HepG2 (cell line): ENCODE data around the gene PRSS36. TPM values are rescaled to one million over a fixed set of nuclear protein-coding genes. Genes with fewer than 3 reads are reported as not detected.

Source experiments
- ATAC-seq: fragments of 200-7000 bp; cut with Tn5 transposase; 3 replicates; pipeline ENCODE4 v1.9.1; 2020; ENCODE audit warnings: mild to moderate bottlenecking, moderate library complexity
- BruUV-seq: library from RNA; stranded (reverse); fragments of 400-500 nt; replicated peaks from 2 replicates; lab custom pipeline; 2021; lab: Mats Ljungman, UMichigan
- CTCF ChIA-PET: fragments of 300-600 bp; formaldehyde crosslinking; extraction: SDS; loops from one replicate; lab custom pipeline; 2021; ENCODE audit warnings: low total read pairs, inconsistent platforms, low intra/inter-chr PET ratio; lab: Yijun Ruan, JAX
- POLR2A ChIA-PET: fragments of 350-600 bp; sonication (Branson Sonifier 250); formaldehyde crosslinking; loops from one replicate; lab custom pipeline; 2020; ENCODE audit warnings: antibody characterized with exemption, inconsistent platforms; lab: Yijun Ruan, JAX
- DNase-seq: peaks from one replicate; pipeline ENCODE4 v3.0.0-alpha.2; 2015; ENCODE audit warnings: low spot score
- FAIRE-seq: peaks from 3 replicates; lab custom pipeline; 2011; peaks lifted over from hg19 to GRCh38; lab: Jason Lieb, UNC
- H2AFZ ChIP-seq: one replicate; pipeline ENCODE4 v1.6.1; 2011; ENCODE audit warnings: low read length, inconsistent platforms
- H3K27ac ChIP-seq: fragments of 300-600 bp; 3 replicates; pipeline ENCODE4 v1.8.0; 2011; ENCODE audit warnings: mixed run types, mild to moderate bottlenecking, mixed read lengths, low read length, inconsistent platforms; ENCODE audit not compliant: insufficient read depth; ENCODE audit errors: extremely low read length
- H3K27me3 ChIP-seq, 2 experiments: fragments of 200-600 bp in 1 of 2; 2 replicates in 1 of 2; 3 replicates in 1 of 2; pipeline versions ENCODE4 v1.6.0 to v1.8.0; 2011; ENCODE audit warnings: low read length in 2 of 2, mild to moderate bottlenecking in 2 of 2, moderate library complexity in 2 of 2, inconsistent platforms in 1 of 2; ENCODE audit not compliant: insufficient read depth in 2 of 2, control insufficient read depth in 1 of 2
- H3K36me3 ChIP-seq, 2 experiments: fragments of 200-600 bp in 1 of 2; replicated peaks in 1 of 2; 2 replicates in 1 of 2; 3 replicates in 1 of 2; pipeline versions ENCODE4 v1.5.1 to v1.8.0; 2011; ENCODE audit warnings: low read length in 2 of 2, inconsistent platforms in 1 of 2; ENCODE audit not compliant: insufficient read depth in 2 of 2, control insufficient read depth in 1 of 2
- H3K4me1 ChIP-seq: 2 replicates; pipeline ENCODE4 v1.5.1; 2012; ENCODE audit warnings: low read length, inconsistent platforms; ENCODE audit not compliant: insufficient read depth
- H3K4me2 ChIP-seq: 2 replicates; pipeline ENCODE4 v1.6.0; 2011; ENCODE audit warnings: low read depth, low read length, inconsistent platforms
- H3K4me3 ChIP-seq, 3 experiments: fragments of 200-600 bp in 1 of 3; sonication (generic), shearing (Covaris generic) in 1 of 3; replicated peaks in 1 of 3; 2 replicates each; pipeline ENCODE4 v1.5.1; 2011 to 2016; ENCODE audit warnings: low read length in 3 of 3, inconsistent platforms in 2 of 3, low read depth in 2 of 3, mild to moderate bottlenecking in 2 of 3, control low read depth in 1 of 3, mixed read lengths in 1 of 3; ENCODE audit not compliant: insufficient read depth in 1 of 3
- H3K79me2 ChIP-seq: one replicate; pipeline ENCODE4 v1.6.1; 2011; ENCODE audit warnings: low read length, inconsistent platforms; ENCODE audit not compliant: insufficient read depth
- H3K9ac ChIP-seq: 2 replicates; pipeline ENCODE4 v1.6.0; 2011; ENCODE audit warnings: mild to moderate bottlenecking, low read depth, low read length, inconsistent platforms; ENCODE audit not compliant: insufficient read depth
- H3K9me3 ChIP-seq: 2 replicates; pipeline ENCODE4 v1.5.1; 2012; ENCODE audit warnings: mild to moderate bottlenecking, low read length
- H4K20me1 ChIP-seq: 2 replicates; pipeline ENCODE4 v1.6.0; 2011; ENCODE audit warnings: inconsistent platforms, mild to moderate bottlenecking, low read length, moderate library complexity; ENCODE audit not compliant: insufficient read depth
- ARNTL ChIP-seq: sonication (generic); formaldehyde crosslinking; IDR thresholded peaks from 2 replicates; pipeline ENCODE4 v1.4.0; 2020; ENCODE audit warnings: mild to moderate bottlenecking, missing genetic modification reagents
- ETV6 ChIP-seq: sonication (generic); formaldehyde crosslinking; conservative IDR thresholded peaks from 2 replicates; pipeline ENCODE4 v1.4.0; 2020; ENCODE audit warnings: missing genetic modification reagents
- LCORL ChIP-seq, 2 experiments: fragments of 450-650 bp in 1 of 2; sonication (generic) in 1 of 2; formaldehyde crosslinking in 1 of 2; IDR thresholded peaks; 2 replicates each; pipeline versions ENCODE4 v1.5.0 to v1.6.1; 2017 to 2020; ENCODE audit warnings: antibody characterized with exemption in 1 of 2, missing genetic modification reagents in 1 of 2
- ZBTB3 ChIP-seq: sonication (generic); formaldehyde crosslinking; IDR thresholded peaks from 2 replicates; pipeline ENCODE4 v1.4.0; 2020; ENCODE audit warnings: low read depth, mild to moderate bottlenecking, moderate library complexity, missing genetic modification reagents, borderline replicate concordance
- ZSCAN25 ChIP-seq: sonication (generic); formaldehyde crosslinking; IDR thresholded peaks from 2 replicates; pipeline ENCODE4 v1.8.0; 2022; ENCODE audit warnings: mild to moderate bottlenecking, missing genetic modification reagents
- WGBS: methylation state at CpG from one replicate; pipeline ENCODE4 v1.1.6; 2017; ENCODE audit warnings: low lambda C conversion rate; 5-methylcytosine and 5-hydroxymethylcytosine counted together
- in situ Hi-C: cut with HindIII; loops from 2 replicates; pipeline ENCODE4 v1.10.0; 2017; ENCODE audit warnings: low pct_unique_long_range_greater_than_20kb; ENCODE audit not compliant: extremely low pct_ligation_motif_present
- intact Hi-C: fragments of 100-400 bp; cut with micrococcal nuclease; formaldehyde crosslinking; loops from one replicate; pipeline ENCODE4 v1.10.0; 2022; ENCODE audit not compliant: unreplicated experiment
- polyA plus RNA-seq, 8 experiments: library from polyadenylated mRNA; depleted of rRNA in 3 of 8; stranded (reverse) in 7 of 8; unstranded in 1 of 8; fragments of >200 nt; fragmentation: Illumina TruSeq in 4 of 8; extraction: Trizol in 4 of 8; gene quantifications; 2 replicates each; pipeline versions ENCODE4 v1.2.1 to v1.2.3, GENCODE V29; 2011 to 2016; ENCODE audit warnings: low read depth in 4 of 8, missing spikeins in 1 of 8, mixed read lengths in 1 of 8; ENCODE audit not compliant: insufficient read depth in 1 of 8
- total RNA-seq, 5 experiments: library from RNA; depleted of rRNA; stranded (reverse); fragments of >200 nt; fragmentation: Illumina TruSeq; extraction: Trizol; gene quantifications; 2 replicates each; pipeline ENCODE4 v1.2.3, GENCODE V29; 2016; ENCODE audit warnings: low read depth in 1 of 5
- TF ChIP-seq, protein P1 (sequence below): sonication (generic); formaldehyde crosslinking; IDR thresholded peaks from 2 replicates; pipeline ENCODE4 v1.4.0; 2020; ENCODE audit warnings: missing genetic modification reagents
- TF ChIP-seq, protein P2 (sequence below): sonication (generic); formaldehyde crosslinking; IDR thresholded peaks from 2 replicates; pipeline ENCODE4 v1.8.0; 2022; ENCODE audit warnings: missing genetic modification reagents, low read depth, mild to moderate bottlenecking, borderline replicate concordance
- TF ChIP-seq, protein P3 (sequence below): sonication (generic); formaldehyde crosslinking; IDR thresholded peaks from 2 replicates; pipeline ENCODE4 v1.4.0; 2020; ENCODE audit warnings: mild to moderate bottlenecking, missing genetic modification reagents
- TF ChIP-seq, protein P4 (sequence below): IDR thresholded peaks from 2 replicates; pipeline ENCODE4 v1.6.1; 2012; ENCODE audit warnings: inconsistent platforms

The PRSS36 gene
- total and polyA plus RNA-seq, 2 of the 13 experiments (the other 11 are each of a cell fraction or from before 2014, with no cell fraction given), result 1.5 to 2.1 TPM

DNA sequence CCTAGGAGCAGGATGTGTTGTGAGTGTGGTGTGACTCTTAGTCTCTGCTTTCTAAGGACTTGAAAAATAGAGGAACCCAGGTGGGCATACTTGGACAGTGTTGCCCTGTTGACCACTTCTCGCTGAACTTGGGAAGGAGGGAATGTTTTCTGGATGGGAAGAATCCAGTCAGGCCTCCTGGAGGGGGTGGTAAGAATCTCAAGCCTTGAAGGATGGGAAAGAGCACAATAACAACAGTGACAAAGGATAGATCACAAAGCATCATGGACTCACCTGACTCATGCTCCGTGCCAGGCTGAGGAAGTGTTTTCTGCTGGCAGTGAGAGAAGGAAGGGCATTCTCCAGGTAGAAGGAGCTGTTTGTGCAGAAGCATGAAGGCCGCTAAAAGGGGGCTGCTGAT is 24.0 kb downstream of the PRSS36 start:
- POLR2A ChIA-PET, result interaction anchor here (1.5 to 9.6 kb wide), 2 partner anchors 12 to 13 kb away, joined by 3 to 275 read pairs; partner anchors contain the start of gene PRSS8
- DNase-seq, result no peak
- Histone ChIP-seq H3K27me3 (no peaks in the 10 kb centered on the region), H3K27ac (no peak overlapping the region), H3K9ac (no peak overlapping the region), H3K4me2 (no peak overlapping the region), H3K4me1 (no peaks in the 10 kb centered on the region)
- no peak for ATAC-seq
- no TSS peak for BruUV-seq
- in situ Hi-C loops, result no loop called here
- TF ChIP-seq, protein P1, sequence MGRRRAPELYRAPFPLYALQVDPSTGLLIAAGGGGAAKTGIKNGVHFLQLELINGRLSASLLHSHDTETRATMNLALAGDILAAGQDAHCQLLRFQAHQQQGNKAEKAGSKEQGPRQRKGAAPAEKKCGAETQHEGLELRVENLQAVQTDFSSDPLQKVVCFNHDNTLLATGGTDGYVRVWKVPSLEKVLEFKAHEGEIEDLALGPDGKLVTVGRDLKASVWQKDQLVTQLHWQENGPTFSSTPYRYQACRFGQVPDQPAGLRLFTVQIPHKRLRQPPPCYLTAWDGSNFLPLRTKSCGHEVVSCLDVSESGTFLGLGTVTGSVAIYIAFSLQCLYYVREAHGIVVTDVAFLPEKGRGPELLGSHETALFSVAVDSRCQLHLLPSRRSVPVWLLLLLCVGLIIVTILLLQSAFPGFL (CRISPR knock-in tag), result 0 out of 2 replicates have a peak, but pooled peaks have one; percentile 39
- TF ChIP-seq ZBTB3 (no peak), ETV6 (CRISPR knock-in tag) (no peak), LCORL (IDR thresholded peaks at IDR 0.05) (no peak), LCORL (CRISPR knock-in tag; IDR thresholded peaks at IDR 0.05) (no peak), ZSCAN25 (CRISPR knock-in tag) (no peak)
- TF ChIP-seq, protein P2, sequence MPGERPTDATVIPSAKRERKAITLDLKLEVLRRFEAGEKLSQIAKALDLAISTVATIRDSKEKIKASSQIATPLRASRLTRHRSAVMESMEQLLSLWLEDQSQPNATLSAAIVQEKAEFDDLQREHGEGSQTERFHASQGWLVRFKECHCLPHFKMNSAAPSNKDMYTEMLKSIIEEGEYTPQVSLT, result no peak
- TF ChIP-seq, all 625 proteins: peak for 1
- Histone ChIP-seq H3K79me2 (no peaks in the 10 kb centered on the region), H3K9me3 (no peaks in the 10 kb centered on the region), H2AFZ (no peak overlapping the region), H3K36me3 (peaks cover 17 to 33% of the 10 kb centered on the region in 2 experiments), H4K20me1 (no peaks in the 10 kb centered on the region), H3K4me3 (no peak overlapping the region)
- WGBS, result 95% methylated on average over 3 of the region's 3 CpGs
- CTCF ChIA-PET, result no interaction called here
- intact Hi-C loops, result no loop called here
- FAIRE-seq, result no peak

DNA sequence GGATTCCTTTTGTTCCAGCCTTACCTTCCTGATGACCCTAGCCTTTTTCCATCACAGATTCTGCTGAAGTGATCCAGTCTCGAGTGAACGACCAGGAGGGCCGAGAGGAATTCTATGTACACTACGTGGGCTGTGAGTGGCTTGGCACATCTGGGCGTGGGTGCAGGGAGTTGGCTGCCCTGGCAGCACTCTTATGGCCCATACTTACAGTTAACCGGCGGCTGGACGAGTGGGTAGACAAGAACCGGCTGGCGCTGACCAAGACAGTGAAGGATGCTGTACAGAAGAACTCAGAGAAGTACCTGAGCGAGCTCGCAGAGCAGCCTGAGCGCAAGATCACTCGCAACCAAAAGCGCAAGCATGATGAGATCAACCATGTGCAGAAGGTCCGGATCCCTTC is 29.7 kb downstream of the PRSS36 start:
- WGBS, result 97% methylated on average over 16 of the region's 16 CpGs
- no TSS peak for BruUV-seq
- TF ChIP-seq, protein P3, sequence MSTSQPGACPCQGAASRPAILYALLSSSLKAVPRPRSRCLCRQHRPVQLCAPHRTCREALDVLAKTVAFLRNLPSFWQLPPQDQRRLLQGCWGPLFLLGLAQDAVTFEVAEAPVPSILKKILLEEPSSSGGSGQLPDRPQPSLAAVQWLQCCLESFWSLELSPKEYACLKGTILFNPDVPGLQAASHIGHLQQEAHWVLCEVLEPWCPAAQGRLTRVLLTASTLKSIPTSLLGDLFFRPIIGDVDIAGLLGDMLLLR (CRISPR knock-in tag), result 0 out of 2 replicates have a peak, but pooled peaks have one; percentile 31
- no peak for TF ChIP-seq ARNTL (CRISPR knock-in tag)
- TF ChIP-seq, protein P4, sequence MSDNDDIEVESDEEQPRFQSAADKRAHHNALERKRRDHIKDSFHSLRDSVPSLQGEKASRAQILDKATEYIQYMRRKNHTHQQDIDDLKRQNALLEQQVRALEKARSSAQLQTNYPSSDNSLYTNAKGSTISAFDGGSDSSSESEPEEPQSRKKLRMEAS, result no peak
- ATAC-seq (no peak), FAIRE-seq (no peak), DNase-seq (no peak)
- H2AFZ ChIP-seq, result no peak overlapping the region
- H4K20me1 ChIP-seq, result 0 out of 2 replicates have a peak, but pooled peaks cover 3% of the 10 kb centered on the region
- ChIA-PET POLR2A (interaction anchor here (1.5 to 9.6 kb wide), 3 partner anchors 19 to 171 kb away, joined by 6 to 275 read pairs (median 8); partner anchors contain the start of genes FUS and PRSS8), CTCF (no interaction called here)
- peaks cover 13% of the 10 kb centered on the region for H3K4me1 ChIP-seq
- no peaks in the 10 kb centered on the region for H3K9me3 ChIP-seq
- intact Hi-C loops (no loop called here), in situ Hi-C loops (no loop called here)
- H3K4me2 ChIP-seq, result no peak overlapping the region
- no peak overlapping the region for H3K9ac ChIP-seq
- H3K36me3 ChIP-seq, result peaks cover 10 to 28% of the 10 kb centered on the region in 2 experiments
- no peak overlapping the region for H3K27ac ChIP-seq
- H3K4me3 ChIP-seq, result no peak overlapping the region
- H3K79me2 ChIP-seq, result peaks cover 18% of the 10 kb centered on the region
- no peaks in the 10 kb centered on the region; a peak in 1 of 5 replicates for H3K27me3 ChIP-seq
